NCI-H510A (cell line): ENCODE measurements around the gene APOL1.
"Not testable (repeated sequence)": the region's sequence is repeated elsewhere in the genome, so short reads cannot be mapped to it uniquely, and the experiment has no call there.

Experiments
- DNase-seq: peaks from one replicate; lab custom pipeline; 2025; lab: John Stamatoyannopoulos, UW

Gene APOL1, protein sequence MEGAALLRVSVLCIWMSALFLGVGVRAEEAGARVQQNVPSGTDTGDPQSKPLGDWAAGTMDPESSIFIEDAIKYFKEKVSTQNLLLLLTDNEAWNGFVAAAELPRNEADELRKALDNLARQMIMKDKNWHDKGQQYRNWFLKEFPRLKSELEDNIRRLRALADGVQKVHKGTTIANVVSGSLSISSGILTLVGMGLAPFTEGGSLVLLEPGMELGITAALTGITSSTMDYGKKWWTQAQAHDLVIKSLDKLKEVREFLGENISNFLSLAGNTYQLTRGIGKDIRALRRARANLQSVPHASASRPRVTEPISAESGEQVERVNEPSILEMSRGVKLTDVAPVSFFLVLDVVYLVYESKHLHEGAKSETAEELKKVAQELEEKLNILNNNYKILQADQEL

DNA sequence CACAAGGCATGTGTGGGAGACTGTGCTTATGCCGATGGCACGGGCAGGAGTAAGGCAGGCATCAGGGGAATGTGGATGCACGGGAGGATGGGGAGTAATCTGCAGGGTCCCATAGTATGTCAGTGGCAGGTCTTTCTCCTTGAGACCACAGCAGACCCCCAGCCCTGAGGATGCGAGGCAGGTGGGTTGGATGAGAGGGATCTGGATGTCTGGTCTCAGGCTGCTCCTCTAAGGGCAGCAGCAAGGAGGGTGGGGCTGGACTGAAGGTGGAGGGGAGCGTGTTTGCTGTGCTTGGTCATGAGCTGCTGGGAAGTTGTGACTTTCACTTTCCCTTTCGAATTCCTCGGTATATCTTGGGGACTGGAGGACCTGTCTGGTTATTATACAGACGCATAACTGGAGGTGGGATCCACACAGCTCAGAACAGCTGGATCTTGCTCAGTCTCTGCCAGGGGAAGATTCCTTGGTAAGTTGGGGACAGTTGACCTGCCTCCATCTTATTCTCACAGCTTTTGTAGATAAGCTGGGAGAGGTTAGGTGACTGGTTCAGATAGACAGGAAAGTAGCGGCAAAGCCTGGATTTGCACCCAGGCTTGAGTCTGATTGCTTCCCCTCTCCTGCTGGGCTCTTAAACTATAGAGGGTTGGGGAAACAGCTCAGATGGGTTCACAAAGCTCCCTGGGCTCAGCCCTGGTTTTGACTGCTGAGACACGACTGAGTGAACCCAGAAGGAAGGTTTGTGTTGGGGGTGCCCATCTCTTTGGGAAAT lies at the start of gene APOL1:
TSS of gene APOL1 (plus strand) at position 380 of the 769 bp plus-strand sequence. CDS start 1,823 bp downstream, outside the sequence.
- no peak for DNase-seq

DNA sequence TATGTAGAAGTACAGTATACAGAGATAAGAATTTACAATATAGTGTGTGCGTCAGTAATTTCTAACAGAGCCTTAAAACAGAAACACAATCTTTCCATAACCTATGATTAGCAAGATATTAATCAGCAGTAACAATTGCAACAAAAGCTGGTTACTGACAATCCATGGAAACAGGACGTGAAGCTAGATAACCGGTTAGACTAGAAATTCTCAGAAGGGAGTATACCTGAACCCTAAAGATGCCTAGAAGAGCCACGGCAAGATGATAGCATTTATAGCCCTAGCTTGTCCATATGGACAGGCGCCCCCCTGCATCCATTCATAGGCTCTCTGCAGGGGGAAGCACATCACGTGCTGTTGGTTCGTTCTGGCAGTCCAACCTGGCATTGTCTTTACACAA lies 49.5 kb upstream of the APOL1 start:
- not testable (repeated sequence) for DNase-seq

DNA sequence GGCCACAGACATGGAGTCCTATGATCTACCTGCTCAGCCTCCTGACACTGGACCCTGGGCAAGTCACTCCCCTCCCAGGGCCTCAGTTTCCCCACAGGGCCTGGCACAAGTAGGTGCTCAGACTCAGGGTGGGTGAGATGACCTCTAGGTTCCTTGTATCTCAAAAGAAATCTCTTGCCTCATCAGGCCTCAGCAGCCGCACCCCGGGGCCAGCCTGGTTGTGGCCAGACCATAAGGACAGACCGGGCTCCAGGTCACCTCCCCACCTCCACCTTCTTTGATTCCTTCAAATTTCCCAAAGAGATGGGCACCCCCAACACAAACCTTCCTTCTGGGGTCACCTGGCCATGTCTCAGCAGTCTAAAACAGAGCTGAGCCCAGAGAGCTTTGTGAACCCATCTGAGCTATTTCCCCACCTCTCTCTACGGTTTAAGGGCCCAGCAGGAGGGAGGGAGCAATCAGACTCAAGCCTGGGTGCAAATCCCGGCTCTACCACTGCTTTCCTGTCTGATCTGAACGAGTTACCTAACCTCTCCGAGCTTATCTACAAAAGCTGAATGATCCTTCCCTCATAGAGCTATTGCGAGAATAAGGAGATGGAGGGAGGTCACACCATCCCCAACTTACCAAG lies 48.8 kb upstream of the APOL1 start:
- no peak for DNase-seq

DNA sequence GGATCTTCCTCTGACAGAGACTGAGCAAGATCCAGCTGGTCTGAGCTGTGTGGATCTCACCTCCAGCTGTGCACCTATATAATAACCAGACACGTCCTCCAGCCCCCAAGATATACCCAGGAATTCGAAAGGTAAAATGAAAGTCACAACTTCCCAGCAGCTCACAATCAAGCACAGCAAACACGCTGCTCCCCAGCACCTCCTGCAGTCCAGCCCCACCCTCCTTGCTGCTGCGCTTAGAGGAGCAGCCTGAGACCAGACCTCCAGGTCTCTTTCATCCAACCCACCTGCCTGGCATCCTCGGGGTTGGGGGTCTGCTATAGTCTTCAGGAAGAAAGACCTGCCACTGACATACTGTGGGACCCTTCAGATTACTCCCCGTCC lies 48.3 kb upstream of the APOL1 start:
- no peak for DNase-seq

DNA sequence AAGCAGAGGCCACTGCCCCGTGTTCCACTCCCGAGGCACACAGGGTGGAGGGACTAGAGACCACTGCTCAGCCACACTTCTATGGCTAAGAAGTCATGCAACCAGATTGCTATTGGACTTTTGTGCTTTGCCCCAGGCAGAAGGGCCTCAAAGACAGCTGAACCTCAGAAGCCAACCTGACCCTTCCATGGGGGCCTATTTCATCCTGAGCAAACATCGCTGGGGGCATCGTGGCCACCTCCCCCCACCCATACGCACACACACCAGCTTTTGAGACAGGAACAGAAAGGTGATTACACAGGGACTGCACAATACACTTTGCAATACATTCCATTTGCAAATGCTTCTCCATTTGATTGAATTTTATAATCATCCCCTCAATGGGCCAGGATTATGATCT lies 47.4 kb upstream of the APOL1 start:
- DNase-seq, result not testable (repeated sequence)

DNA sequence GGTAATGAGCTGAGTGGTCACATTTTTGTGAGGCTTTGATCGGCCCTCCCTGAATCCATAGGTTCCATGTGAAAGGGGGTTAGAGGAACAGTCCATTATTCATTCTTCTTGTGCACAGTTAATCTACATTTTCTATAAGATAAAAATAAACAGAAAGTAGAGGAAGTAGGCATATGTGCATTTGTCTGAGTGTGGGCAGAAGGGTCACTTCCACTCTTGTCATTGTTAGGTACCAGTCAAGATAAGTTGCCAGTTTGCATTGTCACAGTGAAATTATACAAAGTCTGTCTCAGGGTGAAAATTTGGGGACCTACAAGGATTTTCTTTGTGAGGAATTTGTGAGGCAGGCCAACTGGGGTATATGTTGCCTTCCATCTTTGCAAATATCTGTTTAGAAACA lies 46.7 kb upstream of the APOL1 start:
- DNase-seq, result no peak

DNA sequence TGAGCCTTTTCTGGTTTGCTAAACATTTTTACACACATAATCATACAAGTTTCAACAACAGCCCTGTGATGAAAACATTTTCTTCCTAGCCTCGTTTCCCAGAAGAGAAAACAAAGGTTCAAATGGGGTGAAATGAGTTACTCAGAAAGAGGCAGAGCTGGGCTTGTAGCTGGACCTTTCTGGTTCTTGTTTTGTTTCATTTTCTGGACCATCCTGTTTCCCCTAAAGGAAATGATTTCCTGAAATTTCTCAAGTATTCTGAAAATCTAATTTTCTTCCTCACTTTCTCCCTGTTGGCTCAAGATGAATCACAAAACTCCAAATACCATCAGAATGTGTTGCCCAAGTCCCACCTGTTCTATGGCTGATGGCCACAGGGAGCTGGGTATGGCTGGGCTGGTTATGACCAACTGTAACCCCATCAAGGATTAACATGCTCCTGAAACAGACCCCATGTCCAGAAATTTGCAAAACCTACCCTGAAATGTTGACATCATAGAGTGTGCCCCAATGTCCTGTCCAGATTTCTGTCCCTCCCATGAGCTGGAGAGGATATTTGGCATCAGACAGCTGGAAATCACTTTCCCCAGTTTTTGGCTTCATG lies 44.7 kb upstream of the APOL1 start:
- no peak for DNase-seq

DNA sequence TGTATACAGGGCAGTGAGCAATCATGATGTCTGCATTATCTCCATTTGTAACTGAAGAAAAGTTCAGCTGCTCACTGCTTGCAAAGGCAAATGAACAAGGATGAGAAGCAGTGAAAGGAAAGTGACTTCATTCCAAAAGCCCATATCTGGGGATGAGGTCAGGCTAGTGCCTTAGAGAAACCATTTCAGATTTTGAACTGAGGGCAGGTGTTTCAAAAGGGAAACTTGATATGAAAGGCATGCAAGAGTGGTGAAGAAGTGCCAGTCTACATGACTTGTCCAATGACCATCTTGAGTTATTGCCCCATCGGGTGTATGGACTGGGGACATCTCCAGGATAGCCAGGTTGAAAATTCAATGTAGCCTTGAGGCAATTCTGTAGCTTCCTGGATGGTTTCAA lies 44.0 kb upstream of the APOL1 start:
- no peak for DNase-seq

DNA sequence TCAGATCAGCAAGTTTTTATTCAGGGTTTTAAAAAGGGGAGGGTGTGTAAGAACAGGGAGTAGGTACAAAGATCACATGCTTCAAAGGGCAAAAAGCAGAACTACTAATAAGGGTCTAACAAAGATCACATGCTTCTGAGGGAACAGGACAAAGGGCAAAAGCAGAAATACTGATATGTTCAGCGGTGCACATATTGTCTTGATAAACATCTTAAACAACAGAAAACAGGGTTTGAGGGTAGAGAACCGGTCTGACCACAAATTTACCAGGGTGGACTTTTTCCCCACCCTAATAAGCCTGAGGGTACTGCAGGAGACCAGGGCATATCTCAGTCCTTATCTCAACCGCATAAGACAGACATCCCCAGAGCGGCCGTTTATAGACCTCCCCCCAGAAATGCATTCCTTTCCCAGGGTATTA lies 43.4 kb upstream of the APOL1 start:
- DNase-seq, result not testable (repeated sequence)

DNA sequence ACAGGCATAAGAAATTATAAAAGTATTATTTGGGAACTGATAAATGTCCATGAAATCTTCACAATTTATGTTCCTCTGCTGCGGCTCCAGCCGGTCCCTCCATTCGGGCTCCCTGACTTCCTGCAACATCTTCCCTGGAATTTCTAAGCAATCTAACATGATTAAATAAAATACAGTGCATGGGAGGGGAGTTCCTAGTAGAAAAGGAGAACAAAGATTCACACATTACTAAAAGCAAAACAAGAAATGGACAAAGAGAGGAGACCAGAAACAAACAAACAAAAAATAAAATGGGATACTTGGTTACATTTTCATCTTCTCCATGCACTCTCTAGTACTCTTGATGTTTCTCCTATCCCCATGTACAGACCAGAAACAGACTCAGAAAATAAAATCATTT lies 42.7 kb upstream of the APOL1 start:
- DNase-seq, result no peak

DNA sequence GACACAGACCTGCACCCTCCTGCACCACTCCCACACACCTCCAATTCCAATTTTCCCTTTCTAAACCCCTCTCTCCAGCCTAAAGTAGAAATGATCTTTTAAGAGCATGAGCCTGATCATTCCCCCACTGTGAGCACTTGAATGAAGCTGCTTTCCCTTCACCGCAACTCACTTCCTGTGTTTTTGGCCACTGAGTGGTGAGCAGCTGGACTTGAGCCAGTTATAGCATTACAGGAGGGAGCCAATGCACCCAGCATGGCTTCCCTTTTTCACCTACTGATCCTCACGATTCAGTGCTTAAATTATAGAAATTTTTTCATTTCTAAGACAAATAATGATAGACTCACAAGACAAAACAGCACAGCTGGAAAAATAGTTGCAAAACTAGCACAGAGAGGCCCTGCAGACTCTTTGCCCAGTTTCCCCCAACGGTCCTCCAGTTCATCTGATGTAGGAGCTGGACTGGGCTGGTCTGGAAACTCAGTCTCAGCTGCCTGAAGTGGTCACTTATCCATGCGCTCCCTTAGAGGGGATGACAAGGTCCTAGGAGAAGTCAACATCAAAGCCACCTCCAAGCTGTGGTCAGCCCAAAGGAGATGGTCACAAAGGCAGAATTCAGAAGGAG lies 41.6 kb upstream of the APOL1 start:
- no peak for DNase-seq

DNA sequence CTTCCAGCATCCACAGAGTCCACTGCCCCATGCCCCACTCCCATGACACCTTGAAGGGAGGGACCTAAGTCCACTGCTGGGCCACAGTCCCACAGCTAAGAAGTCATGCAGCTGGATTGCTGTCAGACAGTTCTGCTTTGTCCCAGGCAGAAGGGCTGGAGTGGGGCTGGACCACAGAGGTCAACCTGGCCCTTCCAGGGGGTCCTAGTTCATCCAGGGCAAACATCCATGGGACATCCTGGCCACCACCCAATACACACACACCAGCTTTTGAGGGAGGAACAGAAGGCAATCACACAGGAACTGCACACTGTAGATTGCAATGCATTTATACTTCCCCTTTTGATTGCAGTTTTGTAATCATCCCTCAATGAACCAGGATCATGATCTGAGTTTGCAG lies 40.0 kb upstream of the APOL1 start:
- no peak for DNase-seq

DNA sequence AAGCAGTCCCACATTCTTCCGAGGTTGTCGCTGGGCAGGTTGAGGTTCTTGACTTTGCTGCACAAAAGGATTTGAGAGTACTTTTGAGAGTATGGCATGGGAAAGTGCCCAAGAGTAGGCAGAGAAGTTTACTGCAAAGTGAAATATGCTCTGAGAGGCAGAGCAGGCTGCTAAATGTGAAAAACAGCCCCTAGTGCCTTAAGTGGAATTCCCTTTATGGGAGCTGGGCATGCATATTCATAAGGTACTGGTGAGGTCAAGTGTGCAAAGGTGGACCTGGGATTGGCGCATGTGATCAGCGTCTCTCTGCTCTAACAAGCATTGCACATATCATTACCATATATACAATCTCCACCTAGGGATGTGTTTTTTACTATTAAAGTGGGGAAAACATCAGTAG lies 39.3 kb upstream of the APOL1 start:
- no peak for DNase-seq

DNA sequence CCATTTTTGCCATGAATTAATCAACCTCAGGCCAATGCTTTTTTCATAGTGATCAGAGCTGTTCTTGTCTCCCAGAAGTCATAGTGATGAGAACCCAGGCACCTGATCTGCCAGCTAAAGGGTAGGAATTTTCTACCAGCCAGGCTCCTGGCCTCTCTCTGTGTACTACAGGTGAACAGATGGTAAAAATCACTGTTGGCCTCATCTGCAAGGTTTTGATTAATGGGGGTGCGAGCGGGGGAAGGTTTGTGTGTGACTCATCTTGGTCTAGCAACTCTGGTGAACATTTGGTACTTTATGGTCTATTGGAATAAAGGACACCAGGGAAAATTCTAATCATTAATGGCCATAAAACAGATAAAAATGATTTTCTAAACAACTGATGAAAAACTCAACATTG lies 37.0 kb upstream of the APOL1 start:
- DNase-seq, result no peak

DNA sequence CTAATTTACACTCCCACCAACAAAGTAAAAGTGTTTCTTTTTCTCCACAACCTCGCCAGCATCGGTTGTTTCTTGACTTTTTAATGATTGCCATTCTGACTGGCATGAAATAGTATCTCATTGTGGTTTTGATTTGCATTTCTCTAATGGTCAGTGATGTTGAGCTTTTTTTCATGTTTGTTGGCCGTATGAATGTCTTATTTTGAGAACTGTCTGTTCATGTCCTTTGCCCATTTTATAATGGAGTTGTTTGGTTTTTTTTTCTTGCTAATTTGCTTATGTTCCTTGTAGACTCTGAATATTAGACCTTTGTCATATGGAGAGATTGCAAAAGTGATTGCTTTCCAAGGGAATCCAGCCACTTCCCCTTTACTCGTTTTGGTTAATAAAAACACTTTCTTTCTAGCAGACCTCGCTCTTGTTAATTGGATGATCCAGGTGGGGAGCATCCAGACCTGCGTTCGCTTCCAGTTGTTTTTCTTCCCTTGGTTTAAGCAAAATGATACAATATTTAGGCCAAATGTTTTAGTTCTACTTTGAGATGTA lies 34.2 kb upstream of the APOL1 start:
- no peak for DNase-seq

DNA sequence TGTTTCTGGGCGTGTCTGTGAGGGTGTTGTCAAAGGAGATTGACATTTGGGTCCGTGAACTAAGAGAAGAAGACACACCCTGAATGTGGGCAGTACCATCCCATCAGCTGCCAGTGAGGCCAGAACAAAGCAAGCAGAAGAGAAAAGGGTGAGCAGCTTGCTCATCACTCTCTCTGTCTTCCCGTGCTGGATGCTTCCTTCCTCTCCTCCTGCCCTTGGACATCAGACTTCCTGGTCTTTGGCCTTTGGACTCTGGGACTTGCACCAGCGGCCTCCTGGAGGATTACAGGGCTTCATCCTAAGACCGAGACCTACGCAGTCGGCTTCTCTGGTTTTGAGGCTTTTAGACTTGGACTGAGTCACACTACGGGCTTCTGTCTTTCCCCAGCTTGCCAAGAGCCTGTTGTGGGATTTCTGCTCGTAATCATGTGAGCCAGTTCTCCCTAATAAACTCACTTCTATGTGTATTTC lies 32.4 kb upstream of the APOL1 start:
- peak; percentile 45 for DNase-seq

DNA sequence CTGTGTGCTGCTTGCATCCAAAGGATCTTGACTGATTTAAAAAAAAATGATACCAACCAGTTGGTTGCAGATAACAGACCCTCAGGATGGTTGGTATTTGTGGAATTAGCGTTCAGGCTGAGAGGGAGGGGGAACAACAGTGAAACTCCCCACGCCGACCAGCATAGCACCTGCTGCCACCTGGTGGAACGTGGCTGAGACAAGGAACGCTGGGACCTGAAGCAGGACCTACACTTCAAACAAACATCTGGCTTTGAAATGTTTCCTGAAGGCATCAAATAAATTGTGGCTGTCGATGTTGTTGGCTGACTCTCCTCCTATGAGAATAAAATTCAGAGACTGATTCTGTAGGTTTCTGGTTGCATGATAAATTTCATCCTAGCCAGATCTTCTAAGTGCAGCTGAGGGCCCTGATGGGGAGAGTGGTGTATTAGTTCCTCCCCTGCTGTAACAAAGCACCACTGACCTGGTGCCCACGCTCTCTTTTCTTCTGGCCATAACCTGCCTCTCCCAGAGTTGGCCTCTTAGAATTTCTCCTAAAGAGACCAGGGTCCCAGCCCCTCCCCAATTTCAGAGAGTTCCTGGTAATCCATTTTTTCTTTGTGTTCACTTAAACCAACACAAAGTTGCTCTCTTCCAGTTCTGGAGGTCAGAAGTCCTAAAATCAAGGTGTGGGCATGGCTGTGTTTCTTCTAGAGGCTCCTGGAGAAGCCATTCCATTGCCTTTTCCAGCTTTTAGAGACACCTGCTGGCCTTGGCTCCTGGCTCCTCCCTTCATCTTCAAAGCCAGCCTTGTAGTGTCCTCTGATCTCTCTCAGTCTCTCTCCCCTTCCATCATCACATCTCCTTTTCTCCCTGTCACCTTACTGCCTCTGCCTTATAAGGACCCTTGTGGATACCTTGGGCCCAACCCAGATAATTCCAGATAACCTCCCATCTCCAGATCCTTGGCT lies 30.9 kb upstream of the APOL1 start:
- DNase-seq, result peak; percentile 37

DNA sequence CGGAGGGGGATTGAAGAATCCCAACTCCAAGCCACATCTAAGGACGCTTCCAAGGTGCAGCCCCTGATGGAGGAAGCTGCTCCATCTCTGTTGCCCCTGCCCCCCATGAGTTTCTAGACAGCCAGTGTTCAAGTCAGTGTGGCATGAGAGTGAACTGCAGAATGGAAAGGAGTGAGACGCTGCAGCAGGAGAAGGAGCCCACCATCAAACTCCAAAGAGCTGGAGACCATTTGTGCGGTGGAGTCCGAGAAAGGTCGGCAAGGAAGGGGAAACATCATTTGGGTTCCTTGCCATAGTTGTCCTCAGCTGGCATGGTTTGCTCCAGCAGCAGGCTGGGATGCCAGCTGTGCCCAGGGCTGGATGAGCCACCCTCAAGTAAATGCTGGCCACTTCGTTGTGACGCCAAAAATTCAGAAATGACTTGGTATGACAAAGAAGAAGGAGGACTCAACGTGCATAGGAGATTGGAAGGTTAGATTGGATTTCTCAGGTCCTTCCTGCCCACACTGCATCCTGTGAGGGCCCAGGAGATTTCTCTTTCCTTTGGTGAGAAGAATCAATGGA lies 30.0 kb upstream of the APOL1 start:
- no peak for DNase-seq

DNA sequence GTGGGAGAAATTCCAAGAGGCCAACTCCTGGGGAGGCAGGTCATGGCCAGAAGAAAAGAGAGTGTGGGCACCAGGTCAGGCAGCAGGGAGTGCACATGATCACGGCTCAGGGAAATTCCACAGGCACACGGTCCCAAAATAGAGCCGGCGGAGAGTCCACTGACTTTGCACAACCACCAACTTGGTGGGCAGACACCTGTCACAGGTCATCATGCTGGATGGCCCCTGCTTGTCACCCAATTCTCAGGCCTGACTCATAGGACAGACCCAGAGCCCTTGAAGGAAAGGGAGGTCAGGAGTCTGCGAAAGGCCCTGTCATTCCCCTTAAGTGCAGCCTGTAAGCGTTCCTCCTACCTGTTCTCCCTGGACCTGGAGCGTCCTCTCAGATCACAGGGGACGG lies 29.4 kb upstream of the APOL1 start:
- no peak for DNase-seq

DNA sequence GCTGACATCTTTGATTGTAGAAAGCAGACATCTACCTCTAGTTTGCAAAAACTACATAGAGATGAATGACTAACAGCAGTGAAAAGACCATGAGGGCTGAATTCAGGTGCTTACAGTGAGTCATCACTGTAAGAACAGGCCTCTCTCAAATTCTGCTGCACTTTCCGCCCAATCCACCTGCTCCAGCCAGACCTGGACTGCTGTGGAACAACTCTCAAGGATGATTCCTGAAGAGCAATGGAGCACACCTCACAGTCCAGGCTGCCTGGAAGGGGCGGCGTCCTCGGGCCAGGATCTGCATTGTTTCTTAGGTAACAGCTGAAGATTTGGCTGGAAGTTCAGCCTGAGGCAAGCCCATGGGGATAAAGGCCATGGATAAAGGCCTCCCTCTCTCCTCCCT lies 28.7 kb upstream of the APOL1 start:
- DNase-seq, result no peak
